Endometrial microvascular endothelial cells (primary cell): ENCODE data around the gene EME2. TPM values are rescaled to one million over a fixed set of nuclear protein-coding genes. Genes with fewer than 3 reads are reported as not detected.

Experiments
- in situ Hi-C: cut with HindIII; loops from 2 replicates; pipeline ENCODE4 v1.10.0; 2017; ENCODE audit warnings: low sequenced_read_pairs, low pct_unique_long_range_greater_than_20kb; ENCODE audit errors: inconsistent ontology term
- total RNA-seq: library from RNA; depleted of rRNA; stranded (reverse); fragments of >200 nt; gene quantifications from one replicate; pipeline ENCODE4 v1.2.3, GENCODE V29; 2015; ENCODE audit errors: inconsistent ontology term

EME2 gene
- total RNA-seq, 1 donor from 2014 or later, result 3.5 TPM

DNA sequence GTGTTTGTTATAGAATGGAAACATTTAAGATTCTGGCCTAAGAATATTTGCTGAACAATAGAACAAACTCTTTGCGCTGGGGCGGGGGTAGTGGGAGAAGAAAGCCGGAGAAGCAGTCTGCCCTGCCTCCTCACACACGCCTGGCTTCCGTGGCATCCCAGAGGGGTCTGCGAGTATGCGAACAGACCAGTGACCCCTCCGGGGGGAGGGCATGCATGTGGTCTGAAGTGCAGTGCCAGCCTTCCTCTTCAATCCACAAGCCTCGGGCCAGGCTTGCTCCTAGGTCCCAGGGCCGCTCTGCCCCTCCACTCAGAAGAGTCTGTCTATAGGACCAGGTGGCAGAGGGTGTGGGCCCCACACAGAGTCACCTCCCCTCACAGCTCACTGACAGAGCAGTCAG is 35.0 kb downstream of the EME2 start:
- in situ Hi-C loops, result no loop called here

DNA sequence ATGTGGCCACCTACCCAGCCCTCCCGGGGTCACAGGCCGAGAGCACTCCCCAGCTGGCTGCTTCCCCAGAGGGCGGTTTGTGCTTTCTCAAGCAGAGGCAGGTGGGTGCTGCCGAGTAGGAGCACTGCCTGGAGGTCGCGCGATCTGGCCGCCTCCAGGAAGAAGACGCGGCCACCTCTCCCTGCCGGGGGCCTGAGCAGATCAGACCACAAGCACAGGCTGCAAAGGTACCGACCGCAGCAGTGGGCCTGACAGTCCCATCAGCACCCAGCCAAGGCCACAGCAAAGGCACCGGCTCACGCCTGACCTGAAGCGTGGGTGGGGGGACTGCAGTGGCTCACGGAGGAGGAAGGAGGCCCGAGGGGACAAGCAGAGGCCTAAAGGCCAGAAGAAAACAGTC is 36.1 kb downstream of the EME2 start:
- in situ Hi-C loops, result no loop called here

DNA sequence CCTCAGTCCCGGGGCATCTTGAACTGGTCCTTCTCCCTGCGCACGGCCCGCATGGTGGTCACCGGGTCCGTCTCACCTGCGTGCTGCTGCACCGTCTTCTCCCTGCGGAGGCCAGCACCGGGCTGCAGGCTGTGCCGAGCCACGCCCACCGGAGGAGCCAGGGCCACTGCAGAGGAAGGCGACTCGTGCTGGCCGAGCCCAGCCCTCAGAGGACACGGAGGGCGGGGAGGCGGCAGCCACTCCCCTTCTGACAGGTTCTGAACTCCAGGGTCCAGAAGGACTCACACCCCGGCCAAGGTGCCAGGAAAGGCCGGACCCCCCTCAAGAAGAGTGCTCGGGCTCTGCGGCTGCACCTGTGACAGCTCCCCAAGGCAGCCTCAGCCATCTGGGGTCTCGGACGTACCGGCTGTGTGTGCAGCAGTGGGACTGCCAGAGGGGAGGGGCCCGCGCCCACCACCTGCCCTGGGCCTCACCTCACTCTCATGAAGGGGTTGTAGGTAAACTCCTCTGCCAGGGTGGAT is 36.7 kb downstream of the EME2 start:
- in situ Hi-C loops, result no loop called here

DNA sequence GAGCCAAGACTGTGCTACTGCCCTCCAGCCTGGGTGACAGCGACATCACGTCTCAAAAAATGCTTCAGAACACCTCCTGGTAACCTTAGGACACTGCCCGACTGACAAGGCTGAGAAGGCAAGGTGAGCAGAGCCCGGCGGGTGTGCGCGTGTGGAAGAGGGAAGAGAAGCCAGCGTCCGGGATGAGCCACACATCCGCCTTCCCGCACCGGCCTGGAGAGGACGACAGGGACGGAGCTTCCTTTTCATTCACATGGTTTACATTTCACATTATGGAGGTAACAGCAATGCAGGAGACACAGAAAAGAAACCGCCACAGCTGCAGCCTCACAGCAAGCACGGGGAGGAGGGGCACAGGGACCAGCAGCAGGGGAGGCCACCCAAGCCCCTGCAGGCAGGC is 37.5 kb downstream of the EME2 start:
- in situ Hi-C loops, result no loop called here

DNA sequence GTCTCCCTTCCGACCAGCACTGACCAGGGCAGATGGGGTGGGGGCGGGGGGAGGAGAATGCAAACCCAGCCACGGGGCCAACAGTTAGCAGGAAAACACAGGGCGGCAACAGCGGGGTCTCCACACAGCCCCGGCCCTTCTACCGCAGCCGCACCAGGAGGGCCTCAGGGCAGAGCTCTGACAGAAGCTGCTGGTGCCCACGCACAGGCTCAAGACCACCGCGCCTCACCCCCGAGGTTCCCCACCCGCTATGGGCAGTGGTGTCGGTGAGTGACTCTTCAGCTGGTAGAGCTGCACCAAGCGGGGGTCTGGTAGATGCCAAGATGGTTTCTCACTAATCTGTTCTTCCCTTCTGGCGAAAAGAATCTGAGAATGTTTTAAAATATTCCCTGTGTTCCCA is 37.9 kb downstream of the EME2 start:
- in situ Hi-C loops, result no loop called here

DNA sequence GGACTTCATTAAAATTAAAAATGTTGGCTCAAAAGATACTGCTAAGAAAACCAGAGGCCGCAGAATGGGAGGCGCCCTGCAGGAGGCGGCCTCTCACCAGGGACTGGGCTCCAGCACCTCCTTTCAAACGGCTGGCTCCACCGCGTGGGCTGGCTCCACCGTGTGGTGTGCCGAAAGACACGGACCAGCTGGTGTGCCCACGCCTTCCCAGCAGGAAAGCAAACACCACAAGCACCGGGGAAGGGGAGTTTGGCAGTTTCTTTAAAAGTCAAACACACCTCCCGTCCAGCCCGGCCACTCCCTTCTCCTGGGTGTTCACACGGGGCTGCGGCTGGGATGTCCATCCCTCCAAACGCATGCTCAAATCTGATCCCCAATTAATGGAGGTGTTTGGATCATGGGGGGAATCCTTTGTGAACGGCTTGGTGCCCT is 40.1 kb downstream of the EME2 start:
- in situ Hi-C loops, result no loop called here

DNA sequence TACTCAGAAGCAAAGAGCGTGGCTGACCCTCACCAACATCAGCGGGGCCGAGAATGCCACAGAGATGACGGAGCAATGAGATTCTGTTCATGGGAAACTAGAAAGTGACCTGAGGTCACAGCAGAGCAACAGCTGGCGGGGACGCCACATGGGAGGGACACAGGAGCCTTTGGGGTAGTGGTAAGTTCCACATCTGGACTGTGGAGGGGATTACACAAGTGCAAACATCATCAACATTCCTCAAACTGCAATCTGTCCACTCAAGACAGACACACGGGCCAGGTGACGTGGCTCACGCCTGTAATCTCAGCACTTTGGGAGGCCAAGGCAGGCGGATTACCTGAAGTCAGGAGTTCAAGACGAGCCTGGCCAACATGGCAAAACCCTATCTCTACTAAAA is 42.9 kb downstream of the EME2 start:
- in situ Hi-C loops, result no loop called here

DNA sequence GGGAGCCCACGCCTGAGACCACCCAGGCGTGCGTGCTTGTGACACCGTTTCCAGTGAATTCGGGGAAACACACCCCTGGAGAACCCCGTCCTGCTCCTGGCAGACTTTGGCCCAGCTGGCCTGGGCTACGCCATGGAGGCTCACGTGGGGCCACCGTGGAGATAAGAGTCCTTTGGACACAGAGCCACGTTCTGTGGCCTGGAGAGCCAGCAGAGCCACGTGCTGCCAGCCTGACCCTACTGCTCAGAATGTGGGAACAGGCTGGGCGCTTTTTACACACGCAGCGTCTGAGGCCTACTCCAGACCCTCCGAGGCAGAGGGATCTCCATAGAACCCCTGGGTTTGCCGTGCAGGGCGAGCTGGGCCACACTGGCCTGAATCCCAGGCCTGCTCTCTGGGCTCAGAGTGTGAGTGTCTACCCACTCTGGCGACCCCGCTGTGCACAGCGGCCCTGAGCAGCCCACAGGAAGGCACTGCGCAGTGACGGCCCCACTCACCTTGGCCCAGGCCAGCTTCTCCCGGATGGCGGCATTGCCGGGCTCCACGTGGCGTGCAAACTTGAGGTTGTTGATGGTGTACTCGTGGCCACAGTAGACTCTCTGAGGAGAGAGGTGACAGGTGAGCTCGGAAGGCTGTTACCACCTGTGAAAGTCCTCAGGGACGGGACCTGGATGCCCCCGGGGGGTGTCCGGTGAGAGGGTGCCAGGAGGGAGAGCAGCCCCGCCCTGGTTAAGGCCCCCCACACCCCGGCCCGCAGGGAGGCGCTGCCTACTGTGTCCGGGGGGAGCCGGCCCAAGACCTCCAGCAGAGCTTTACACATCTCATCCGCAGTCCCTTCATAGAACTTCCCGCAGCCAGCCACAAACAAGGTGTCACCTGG is 44.0 kb downstream of the EME2 start:
- in situ Hi-C loops, result no loop called here

DNA sequence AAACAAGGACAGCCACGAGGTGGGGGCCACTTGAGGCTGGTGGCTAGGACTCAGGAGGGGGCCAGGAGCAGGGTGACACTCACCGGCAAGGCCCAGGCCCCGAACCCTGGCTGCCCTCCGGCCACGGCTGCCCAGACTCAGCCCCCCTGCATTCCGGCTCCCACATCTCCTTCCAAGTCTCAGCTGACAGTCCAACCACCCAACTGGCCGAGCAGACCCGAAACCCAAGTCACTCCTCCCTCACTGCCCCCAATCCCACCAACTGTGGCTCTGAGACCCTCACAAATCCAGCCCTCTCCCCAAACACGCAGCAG is 44.6 kb downstream of the EME2 start:
- in situ Hi-C loops, result no loop called here

DNA sequence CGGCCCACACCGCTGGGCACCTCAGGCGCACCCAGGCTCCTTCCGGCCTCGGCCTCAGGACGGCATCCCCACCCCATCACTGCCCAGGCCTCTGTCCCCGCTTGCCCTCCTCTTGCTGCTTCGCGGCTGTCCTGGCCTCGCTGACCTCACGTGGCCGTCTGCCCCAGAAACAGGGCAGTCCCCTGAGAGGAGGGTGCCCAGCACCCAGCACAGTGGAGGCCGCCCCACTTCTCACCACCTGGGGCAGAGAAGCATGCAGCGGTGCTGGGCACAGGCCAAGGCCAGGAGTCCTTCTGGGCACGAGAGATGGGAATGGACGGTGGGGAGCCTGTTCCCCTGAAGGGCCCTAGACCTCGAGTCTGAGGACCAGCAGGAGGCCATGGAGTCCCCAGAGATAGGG is 45.1 kb downstream of the EME2 start:
- in situ Hi-C loops, result no loop called here

DNA sequence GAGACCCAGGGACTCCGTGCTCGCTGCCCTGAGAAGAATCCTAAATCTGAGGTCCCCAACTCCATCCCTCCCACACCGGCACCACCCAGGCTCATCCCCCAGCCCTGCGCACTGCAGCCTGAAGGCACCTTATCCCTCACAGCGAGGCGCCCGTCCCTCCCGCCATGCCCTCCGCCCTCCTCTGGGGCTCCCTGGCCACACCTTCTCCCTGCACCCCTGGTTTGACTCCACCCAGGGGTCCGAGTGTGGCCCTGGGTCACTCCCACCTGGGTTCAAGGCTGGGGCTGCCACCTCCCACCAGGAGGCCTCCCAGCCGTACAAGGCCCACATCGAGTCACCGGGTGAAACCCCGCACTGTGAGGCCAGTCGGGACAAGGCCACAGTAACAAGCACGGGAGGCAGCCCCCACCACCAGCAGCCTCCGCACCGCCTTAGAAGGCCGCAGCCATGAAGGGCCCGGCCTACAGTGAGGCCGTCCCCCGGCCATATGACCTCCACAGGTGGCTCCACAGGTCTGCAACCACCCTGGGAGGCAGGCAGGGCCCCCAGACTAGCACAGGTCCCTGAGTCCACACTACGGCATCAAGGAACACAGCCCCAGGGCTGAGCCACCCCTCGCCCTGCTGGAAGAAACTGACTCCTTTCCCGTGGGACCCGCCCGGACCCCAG is 45.7 kb downstream of the EME2 start:
- in situ Hi-C loops, result no loop called here

DNA sequence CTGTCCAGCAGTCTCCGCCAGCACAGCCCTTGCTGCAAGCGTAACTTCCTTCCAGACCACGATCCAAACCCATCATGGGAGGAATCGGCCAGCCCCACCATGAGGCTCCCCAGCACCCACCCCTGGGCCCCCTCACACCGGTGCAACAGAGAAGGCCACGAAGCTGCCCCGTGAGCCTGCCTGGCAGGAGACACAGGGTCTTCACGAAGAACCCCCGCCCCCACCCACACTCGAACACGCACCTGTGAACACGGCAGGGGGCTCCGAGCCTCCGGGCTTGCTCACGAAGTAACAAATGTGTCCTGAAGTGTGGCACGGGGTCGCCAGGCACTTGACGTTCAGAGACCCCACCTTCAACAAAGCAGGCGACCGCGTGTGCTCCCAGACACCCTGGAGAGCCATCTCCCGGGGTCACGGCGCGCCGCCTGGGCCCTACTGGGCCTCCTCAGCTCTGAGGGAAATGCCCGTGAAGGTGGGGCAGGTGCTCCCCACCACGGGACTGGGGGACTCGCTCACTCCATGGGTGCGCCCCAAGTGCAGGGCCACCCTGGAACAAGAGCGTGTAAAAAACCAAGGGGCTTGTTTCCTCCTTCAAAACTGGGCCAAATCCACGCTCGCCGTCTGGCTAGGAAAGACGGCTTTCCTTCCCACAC is 46.4 kb downstream of the EME2 start:
- in situ Hi-C loops, result no loop called here

DNA sequence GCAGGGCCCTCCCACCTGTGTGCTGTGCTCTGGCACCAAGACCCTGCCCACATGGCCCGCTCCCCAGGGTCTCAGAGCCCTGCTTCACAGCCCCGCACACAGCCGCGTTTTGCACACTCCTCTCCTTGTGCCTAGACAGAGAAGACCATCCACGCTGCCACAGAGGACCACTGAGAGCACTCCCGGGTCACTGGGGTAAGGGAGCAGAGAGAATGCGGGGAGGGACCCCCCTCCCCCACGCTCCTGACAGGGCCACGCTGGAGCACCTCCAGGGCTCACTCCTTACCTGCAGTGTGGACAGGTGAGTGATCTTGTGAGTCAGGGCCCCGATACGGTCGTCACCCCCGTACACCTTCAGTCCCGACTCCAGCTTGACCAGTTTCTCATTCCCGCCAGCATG is 47.0 kb downstream of the EME2 start:
- in situ Hi-C loops, result no loop called here

DNA sequence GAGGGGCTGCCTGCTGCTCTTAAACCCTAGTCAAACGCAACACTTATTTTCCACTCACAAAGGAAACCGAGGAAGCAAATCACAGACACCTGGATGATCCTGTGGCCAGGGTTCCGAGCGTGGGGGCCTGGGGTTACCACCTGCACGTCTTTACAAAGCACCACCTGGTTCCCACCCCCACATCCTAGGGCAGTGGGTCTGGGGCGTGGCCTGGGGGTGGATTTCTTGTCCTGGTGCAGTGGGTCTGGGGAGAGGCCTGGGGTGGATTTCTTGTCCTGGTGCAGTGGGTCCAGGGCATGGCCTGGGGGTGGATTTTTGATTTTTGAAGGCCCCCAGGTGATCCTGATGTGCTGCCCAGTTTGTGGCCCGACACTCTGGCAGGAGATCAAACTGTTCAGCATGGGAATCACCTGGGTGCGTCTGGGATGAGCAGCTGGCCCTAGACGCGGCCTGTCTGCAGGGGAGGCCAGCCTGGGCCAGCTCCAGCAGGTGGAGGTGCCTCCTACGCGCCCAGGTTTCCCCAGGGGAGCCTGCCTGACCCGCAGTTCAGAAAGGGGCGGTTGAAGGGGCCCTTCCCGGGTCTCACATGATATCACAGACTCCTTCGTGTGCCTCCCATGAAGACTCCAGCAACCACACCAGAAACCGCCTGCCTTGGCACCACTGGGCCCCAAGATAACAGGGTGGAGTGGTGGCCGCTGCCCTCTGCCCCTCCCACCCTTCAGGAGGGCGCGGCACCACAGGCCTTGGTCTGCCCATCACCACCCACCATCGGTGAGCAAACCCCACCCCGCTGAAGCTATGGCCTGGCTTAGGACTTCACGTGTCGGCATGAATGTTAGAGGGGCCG is 47.7 kb downstream of the EME2 start:
- in situ Hi-C loops, result no loop called here

DNA sequence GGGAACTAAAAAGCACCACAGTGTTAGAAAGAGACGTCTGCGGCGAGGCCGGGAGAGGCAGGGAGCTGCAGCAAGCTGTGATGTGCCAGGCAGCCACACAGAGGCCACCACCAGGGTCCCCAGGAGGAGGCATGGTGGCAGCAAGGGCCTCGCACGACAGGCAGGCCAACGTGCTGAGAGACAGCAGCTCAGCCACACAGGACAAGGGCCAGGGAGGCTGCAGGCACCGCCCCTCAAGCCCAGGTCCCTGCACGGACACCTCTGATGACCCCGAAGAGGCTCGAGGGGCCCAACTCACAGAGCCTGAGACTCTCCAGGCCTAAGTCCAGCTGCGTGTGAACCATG is 48.3 kb downstream of the EME2 start:
- in situ Hi-C loops, result no loop called here

DNA sequence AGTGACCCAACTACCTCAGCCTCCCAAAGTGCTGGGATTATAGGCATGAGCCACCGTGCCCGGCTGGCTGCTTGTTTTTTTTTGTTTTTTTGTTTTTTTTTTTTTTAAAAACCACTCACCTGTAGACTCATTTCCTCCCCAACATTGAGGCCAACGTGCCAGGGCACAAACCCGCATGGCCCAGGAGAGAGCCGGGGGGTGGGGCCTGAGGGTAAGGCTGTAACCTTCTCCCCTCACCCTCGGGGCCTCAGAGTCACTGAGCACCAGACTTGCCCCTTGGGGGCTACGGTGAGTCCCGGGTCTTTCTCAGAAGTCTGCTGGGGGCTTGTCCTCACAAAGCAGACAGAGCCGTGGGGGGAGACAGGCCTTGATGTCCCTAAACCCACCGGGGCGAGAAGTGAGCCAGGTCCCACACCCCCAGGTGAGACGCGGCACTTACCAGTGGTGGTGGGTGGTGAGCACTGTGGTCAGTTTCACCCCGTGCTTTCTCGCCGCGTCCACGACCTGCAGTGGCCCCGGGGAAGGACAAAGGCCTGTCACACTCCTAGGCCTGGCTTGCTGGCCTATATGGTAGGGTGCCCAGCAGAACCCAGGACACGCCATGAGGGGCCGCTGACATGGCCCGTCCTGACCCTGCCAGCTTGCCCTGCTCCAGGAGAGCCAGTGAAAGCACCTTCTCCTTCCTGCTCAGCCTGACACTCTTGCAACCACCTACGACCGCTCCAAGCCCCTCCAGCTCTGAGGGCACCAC is 49.4 kb downstream of the EME2 start:
- in situ Hi-C loops, result no loop called here

DNA sequence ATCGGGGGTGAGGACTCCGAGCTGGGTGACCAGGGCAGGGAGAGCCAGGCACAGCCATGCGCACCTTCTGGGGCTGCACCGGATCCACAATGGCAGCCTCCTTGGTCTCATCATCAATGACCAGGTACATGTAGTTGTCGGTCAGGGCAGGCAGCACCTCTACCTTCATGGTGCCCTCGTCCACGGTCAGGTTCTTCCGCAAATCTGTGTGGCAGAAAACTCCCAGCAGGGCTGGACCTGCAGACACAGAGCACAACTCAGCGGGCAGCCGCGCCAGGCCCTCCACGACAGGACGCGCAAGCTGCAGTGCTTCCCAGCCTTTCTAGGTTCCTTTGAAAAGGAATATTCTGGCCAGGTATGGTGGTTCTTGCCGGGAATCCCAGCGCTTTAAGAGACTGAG is 50.2 kb downstream of the EME2 start:
- in situ Hi-C loops, result no loop called here

DNA sequence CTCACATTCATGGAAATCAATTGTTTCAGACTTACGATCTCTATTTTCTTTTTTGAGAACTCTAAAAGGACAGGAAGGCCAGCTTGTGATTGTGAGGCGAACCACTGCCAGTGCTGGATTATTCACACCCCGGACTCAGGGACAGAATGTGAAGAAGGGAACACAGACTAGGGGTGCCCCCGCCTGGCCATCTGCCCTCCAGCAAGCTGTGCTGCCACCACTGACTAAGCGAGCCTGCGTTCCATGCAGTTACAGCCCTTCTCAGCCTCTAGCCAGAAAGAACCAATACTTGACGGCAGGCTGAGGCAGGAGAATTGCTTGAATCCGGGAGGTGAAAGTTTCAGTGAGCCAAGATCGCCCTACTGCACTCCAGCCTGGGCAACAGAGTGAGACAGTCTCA is 51.2 kb downstream of the EME2 start:
- in situ Hi-C loops, result no loop called here
